ENCODE measurements around the gene ARL8A. TPM values are rescaled to one million over a fixed set of nuclear protein-coding genes. Genes with fewer than 3 reads are reported as not detected.

ARL8A gene
- polyA plus RNA-seq, 3 donors = 12.4 to 123 (median 14.8) TPM

DNA sequence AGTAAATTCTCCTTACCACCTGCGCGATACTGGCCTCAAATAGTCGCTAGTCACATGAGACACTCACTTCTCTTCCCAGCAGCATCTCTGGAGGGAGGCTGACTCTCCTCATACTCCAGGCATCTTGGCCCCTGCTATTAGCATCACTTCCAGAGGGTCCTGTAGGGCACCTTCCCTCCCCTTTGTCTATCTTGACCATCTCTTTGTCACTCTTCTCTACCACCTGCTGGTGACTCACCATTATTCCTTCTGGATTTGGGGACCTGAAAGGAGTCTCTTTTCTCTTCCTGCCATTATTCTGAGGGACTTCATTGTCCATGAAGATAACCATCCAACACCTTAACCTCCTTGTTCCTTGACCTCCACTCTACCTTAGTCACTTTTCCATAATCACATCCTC, 53.5 kb downstream of the ARL8A start:
- Mint-ChIP-seq H3K4me3 (no peak overlapping the region), H3K27me3 (ENCODE audit: low read depth in 3 of 3) (peaks cover 3 to 14% (median 10%) of the 10 kb centered on the region in 3 donors), H3K36me3 (no peaks in the 10 kb centered on the region), H3K4me1 (no peaks in the 10 kb centered on the region), H3K27ac (no peak overlapping the region), H3K9me3 (peaks cover 0 to 1% (median 0%) of the 10 kb centered on the region in 7 donors)
- Histone ChIP-seq H3K36me3 (replicated peaks in 1 of 2; ENCODE audit: control insufficient read depth in 1 of 2, insufficient read depth in 2 of 2, low read length in 2 of 2) (no peaks in the 10 kb centered on the region), H3K9ac (ENCODE audit: insufficient read depth, low read length, poor library complexity, severe bottlenecking) (no peak overlapping the region), H3K27me3 (ENCODE audit: control insufficient read depth in 2 of 2, insufficient read depth in 2 of 2, low read length in 2 of 2) (no peaks in the 10 kb centered on the region), H3K4me2 (replicated peaks; ENCODE audit: extremely low read depth, low read length, poor library complexity, severe bottlenecking) (no peak overlapping the region), H3K9me3 (replicated peaks in 1 of 2; ENCODE audit: control insufficient read depth in 1 of 2, insufficient read depth in 1 of 2, low read length in 2 of 2) (no peaks in the 10 kb centered on the region), H3K27ac (ENCODE audit: low read depth in 1 of 2, low read length in 2 of 2) (no peak overlapping the region), H3K4me3 (replicated peaks in 1 of 3; ENCODE audit: low read depth in 2 of 3, low read length in 3 of 3) (no peak overlapping the region), H4K20me1 (ENCODE audit: insufficient read depth, low read length) (no peaks in the 10 kb centered on the region), H3K4me1 (ENCODE audit: control insufficient read depth in 1 of 2, insufficient read depth in 2 of 2, low read length in 2 of 2) (no peaks in the 10 kb centered on the region), H3K79me2 (ENCODE audit: insufficient read depth, low read length) (no peaks in the 10 kb centered on the region), H2AFZ (ENCODE audit: insufficient read depth, low read depth, low read length, poor library complexity, severe bottlenecking) (no peak overlapping the region)
- intact Hi-C loops (cut with micrococcal nuclease) = no loop called here
- no peak for TF ChIP-seq CTCF (IDR thresholded peaks at IDR 0.05)
- no peak for DNase-seq
- 91% methylated on average over 3 of the region's 3 CpGs for WGBS (ENCODE audit: insufficient coverage)

DNA sequence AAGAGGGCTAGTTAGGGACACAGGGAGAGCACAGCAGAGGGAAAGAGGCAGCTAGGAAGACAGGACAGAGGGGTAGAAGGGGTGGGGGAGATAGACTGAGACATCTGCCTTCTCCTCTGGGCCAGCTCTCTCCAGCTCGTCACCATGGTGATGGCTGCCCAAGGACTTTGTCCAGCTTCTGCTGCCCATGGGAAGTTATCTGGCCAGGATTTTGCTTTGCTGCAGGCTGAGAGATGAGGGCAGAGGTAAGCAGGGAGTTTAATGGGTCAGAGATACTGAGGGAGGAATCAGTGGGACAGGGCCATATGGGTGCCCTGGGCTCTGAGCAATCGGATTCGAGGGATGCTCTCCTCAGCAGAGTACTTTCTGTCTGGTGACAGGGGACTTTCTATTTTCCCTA, 56.3 kb downstream of the ARL8A start:
- H3K27ac Mint-ChIP-seq = no peak overlapping the region
- no peak overlapping the region for H2AFZ ChIP-seq (ENCODE audit: insufficient read depth, low read depth, low read length, poor library complexity, severe bottlenecking)
- H3K4me3 Mint-ChIP-seq = no peak overlapping the region
- no CpG with 5 or more reads among the region's 3 CpGs for WGBS (ENCODE audit: insufficient coverage)
- no peaks in the 10 kb centered on the region for H3K27me3 ChIP-seq (ENCODE audit: control insufficient read depth in 2 of 2, insufficient read depth in 2 of 2, low read length in 2 of 2)
- no peak overlapping the region for H3K4me3 ChIP-seq (replicated peaks in 1 of 3; ENCODE audit: low read depth in 2 of 3, low read length in 3 of 3)
- no peaks in the 10 kb centered on the region for H3K79me2 ChIP-seq (ENCODE audit: insufficient read depth, low read length)
- H3K27me3 Mint-ChIP-seq (ENCODE audit: low read depth in 3 of 3) = peaks cover 3 to 14% (median 10%) of the 10 kb centered on the region in 3 donors
- DNase-seq = no peak
- no peaks in the 10 kb centered on the region for H3K4me1 Mint-ChIP-seq
- H3K27ac ChIP-seq (ENCODE audit: low read depth in 1 of 2, low read length in 2 of 2) = no peak overlapping the region
- H4K20me1 ChIP-seq (ENCODE audit: insufficient read depth, low read length) = no peaks in the 10 kb centered on the region
- TF ChIP-seq CTCF (IDR thresholded peaks at IDR 0.05) = no peak
- H3K4me2 ChIP-seq (replicated peaks; ENCODE audit: extremely low read depth, low read length, poor library complexity, severe bottlenecking) = no peak overlapping the region
- peaks cover 0 to 1% (median 0%) of the 10 kb centered on the region in 7 donors for H3K9me3 Mint-ChIP-seq
- intact Hi-C loops (cut with micrococcal nuclease) = no loop called here
- H3K36me3 Mint-ChIP-seq = no peaks in the 10 kb centered on the region
- no peaks in the 10 kb centered on the region for H3K36me3 ChIP-seq (replicated peaks in 1 of 2; ENCODE audit: control insufficient read depth in 1 of 2, insufficient read depth in 2 of 2, low read length in 2 of 2)
- no peak overlapping the region for H3K9ac ChIP-seq (ENCODE audit: insufficient read depth, low read length, poor library complexity, severe bottlenecking)
- no peaks in the 10 kb centered on the region for H3K4me1 ChIP-seq (ENCODE audit: control insufficient read depth in 1 of 2, insufficient read depth in 2 of 2, low read length in 2 of 2)
- H3K9me3 ChIP-seq (replicated peaks in 1 of 2; ENCODE audit: control insufficient read depth in 1 of 2, insufficient read depth in 1 of 2, low read length in 2 of 2) = no peaks in the 10 kb centered on the region

All from CD14-positive monocyte (primary cell).